AG20443 (cell line): Measurements from ENCODE around the gene ARAP1.

Experiments
- DNase-seq: peaks from one replicate; pipeline ENCODE4 v3.0.0; 2012; ENCODE audit warnings: low spot score, mixed read lengths

Gene ARAP1

DNA sequence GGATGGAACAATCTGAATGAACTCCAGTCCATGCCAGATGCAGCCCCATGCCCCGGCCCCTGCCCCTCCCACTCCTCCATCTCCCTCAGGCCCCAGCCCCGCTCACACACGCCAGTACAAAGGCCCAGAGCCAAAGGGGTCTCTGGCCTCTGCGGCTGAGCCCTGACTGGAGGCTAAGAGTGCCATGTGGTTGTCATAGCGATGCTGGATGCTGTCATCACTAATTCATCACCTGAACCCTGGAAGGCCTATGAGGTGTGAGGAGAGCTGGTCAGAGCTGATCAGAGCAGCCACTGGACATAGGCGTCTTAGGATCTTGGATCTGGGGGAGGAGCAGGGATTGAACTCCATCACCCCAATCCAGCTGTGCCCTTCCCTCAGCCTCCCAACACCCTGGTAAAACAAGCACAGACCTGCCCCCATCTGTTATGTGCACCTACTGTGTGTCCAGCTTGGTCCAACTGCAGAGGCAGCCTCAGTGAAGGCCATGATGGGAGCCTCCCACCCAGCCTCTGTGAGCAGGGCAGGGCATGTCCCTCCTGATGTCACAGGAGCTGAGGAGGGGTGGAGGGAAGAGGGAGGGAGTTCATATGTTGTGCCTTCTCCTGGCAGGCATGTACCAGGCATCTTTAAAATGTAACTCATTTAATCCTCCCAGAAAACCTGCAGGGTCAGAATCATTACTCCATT lies 94.7 kb downstream of the ARAP1 start:
- no peak for DNase-seq

DNA sequence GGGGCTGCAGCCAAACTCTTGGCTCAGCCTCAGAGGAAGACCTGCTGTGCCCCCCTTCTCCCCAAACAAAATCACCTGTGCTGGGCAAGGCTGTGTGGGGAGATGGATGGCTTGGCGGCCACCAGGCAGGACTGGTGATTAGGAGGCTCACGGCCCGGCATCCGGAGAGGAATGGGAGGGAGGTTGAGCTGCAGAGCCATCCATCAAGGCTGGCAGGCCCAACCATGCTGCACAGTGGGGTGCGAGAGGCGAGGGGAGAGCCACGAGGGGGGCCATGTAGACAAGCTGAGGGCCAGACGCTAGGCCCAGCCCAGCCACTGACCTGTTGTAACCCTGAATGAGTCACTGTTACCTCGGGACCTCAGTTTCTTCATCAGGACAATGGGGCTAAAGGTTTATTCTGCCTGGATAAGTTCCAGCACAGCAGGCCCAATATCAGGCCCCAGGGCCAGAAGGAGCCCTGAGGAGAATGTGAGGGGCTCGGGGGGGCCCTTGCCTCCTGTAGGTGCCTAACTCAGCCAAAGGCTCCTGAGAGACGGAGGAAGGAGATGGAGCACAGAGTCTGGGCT lies 96.2 kb downstream of the ARAP1 start:
- no peak for DNase-seq

- no peak for DNase-seq
Measured at GRCh38 chr11:72655014-72655413, 97.2 kb downstream of the ARAP1 start.

- no peak for DNase-seq
Measured at GRCh38 chr11:72653649-72654048, 98.6 kb downstream of the ARAP1 start.

DNA sequence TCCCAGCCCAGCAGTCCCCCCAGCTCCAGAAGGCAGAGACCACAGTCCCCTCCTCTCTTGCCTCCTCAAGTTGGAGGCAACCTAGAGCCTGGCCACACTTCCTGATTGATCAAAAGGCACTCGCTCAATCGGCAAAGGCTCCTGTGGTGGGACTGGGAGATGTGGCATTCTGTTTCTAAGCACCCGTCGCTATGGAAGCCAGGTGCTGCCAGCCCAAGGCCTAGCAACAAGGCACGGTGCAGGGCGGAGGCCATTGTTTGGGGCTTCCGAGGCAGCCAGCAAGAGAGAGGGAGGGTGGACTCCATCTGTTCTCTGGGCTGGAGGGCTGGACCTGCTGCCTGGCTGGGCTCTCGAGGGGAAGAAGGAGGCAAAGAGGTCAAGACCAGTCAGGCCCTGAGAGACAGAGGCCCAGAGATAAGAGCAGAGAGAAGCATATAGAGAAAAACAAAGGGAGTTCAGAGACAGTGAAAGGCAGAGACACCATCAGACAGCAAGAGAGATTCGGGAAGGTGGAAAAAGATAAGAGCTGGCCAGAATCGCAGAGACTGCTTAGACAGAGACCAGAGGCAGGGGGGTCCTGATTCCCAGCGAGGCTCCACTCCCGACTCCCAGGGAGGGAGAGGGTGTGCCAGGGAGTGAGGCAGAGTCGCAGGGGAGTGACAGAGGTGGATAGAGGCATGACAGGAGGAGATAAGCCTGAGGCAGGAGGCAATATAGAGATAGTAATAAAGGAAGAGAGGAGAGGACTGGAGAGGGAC lies 99.2 kb downstream of the ARAP1 start:
- no peak for DNase-seq

GRCh38 chr11:72652133-72652532 lies 100.1 kb downstream of the ARAP1 start:
- DNase-seq = no peak

- no peak for DNase-seq
Measured at GRCh38 chr11:72649215-72649976, 102.8 kb downstream of the ARAP1 start.

DNA sequence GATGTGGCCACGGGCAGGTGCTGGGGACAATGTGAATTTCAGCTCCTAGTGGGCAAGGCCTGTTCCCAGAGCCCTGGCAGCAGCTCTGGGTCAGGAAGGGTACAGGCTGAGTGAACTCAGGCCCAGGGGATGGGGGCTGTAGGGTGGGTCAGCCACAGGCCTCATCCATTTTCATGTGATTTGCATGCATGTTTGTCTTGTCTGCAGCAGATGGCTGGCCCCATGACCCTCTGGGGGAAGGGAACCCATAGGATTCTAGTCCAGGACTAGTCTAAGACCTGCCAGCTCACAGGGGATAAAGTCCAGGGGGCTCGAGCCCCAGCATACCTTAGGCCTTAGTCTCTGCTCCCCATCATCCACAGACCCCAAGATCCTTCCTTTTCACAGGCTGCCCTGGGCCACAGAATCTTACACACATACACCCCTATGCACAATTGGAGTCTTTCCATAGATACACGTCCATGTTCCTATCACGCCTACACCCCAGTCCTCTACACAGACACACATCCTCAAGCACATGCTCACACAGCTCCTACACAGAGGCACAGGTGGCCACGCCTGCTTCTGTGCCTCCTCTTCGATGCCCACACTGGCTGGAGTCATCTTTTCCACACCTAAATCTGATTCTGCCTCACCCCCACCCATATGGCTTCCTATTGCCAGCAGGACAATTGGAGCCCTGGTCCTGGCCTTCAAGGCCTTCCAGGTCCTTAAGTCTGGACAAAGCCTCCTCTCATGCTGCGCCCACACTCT lies 103.6 kb downstream of the ARAP1 start:
- DNase-seq = no peak

DNA sequence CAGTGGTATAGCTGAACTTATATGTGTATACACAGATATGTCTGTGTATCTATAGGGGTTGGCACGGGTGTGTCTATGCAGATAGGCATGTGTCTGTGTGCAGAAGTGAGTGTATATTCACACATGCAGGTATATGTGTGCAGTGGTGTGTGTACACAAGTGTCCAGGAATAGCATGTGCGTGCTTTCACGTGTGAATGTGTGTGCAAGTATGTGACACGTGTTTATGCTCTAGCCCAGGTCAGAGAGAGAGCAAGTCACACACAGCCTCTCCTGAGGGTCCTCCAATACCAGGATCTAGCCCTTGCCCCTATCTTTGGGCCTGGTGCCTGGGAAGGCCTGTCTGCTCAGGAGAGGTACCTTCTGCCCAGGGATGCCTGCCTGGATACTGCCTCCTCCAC lies 104.3 kb downstream of the ARAP1 start:
- DNase-seq = no peak

- DNase-seq = no peak
Measured at GRCh38 chr11:72646472-72646871, 105.7 kb downstream of the ARAP1 start.

DNA sequence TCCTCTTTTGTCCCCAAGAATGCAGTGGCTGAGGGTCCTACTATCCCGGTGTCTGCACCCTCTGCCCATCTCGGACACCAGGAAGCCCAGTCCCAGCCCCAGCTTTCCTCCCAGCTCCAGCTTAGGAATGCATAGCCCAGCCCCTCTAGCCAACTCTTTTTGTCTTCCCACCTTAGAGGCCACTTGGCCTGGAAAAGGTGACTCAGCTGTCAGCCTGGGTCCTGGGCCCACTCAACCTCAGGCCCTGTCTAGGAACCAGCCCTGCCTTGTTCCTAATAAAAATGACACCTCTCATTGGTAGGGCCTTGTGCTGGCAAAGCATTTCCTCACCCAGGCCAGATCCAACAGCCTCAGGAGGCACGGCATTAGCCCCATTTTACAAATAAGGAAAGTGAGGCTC lies 106.2 kb downstream of the ARAP1 start:
- DNase-seq = no peak

GRCh38 chr11:72643547-72643946 lies 108.7 kb downstream of the ARAP1 start:
- DNase-seq = peak; percentile 28

DNA sequence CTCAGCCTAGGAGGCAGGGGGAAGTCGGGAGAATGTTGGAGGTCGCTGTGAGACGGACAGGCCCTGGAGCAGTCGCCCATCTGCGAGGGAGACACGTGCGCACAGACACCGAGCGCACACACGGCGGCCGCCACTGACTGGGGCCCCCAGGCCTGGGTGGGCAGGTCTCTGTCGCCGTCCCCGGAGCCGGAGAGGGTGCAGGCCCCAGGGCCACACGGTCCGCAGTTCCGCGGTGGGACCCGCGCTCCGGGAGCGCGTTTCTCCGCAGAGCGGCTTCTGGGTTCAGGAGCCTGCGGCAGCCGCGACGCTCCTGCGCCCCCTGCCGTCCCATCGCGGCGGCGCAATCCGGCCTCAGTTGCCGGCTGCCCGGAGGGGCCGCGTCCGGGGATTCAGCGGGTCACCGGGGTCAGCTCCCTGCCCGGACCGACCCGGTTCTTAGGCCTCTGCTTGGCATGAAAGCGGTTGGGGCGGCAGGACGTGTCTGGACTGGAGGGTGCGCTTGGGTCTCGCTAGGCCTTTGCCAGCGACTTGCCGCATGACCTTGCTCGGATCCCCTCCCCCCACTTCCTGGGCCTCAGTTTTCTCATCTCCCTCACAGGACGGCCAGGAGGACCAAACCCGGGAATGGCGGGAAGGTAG lies 109.2 kb downstream of the ARAP1 start:
- DNase-seq = peak; percentile 92

DNA sequence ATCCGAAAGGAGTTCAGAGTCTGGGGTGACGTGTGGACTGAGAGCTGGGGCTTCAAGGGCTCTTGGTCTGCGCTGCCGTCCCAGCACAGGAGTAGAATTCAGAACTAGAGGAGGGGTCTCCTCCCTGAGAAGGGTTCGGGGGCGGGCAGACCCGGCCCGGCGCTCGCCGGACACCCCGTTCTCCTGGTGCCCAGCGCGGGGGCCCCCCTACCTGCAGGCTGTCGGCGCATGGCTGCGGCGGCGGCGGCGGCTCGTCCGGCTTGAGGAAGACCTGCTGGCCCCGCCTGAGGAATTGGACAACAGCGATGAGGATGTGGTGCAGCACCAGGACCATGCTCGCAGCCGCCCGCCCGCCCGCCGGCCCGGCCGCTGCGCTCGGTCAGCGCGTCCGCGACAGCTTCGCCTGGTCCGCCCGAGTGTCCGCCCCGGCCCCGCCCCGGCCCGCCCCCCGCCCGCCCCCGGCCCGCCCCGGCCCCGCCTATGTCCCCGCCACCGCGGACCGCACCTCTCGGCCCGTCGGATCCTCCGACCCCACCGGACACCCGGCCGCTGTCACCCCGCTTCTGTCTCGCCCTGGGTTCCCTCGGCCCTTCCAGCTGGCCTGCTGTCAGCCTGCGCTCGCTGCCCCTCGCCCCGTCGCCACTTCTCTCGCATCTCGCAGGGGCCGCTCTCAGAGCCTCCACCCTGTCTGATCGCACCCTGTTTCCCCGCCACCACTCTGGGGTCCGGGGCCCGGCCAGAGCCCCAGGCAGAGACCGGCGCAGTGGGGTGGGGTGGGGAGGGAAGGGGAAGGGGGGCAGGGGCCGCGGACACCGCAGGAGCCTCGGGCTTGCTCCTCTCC lies 109.9 kb downstream of the ARAP1 start:
- DNase-seq = peak; percentile 80

GRCh38 chr11:72641522-72642042 lies 110.6 kb downstream of the ARAP1 start:
- no peak for DNase-seq

- no peak for DNase-seq
Measured at GRCh38 chr11:72639502-72640375, 112.5 kb downstream of the ARAP1 start.

- no peak for DNase-seq
Measured at GRCh38 chr11:72637926-72638325, 114.3 kb downstream of the ARAP1 start.

- no peak for DNase-seq
Measured at GRCh38 chr11:72637198-72637597, 115.0 kb downstream of the ARAP1 start.

DNA sequence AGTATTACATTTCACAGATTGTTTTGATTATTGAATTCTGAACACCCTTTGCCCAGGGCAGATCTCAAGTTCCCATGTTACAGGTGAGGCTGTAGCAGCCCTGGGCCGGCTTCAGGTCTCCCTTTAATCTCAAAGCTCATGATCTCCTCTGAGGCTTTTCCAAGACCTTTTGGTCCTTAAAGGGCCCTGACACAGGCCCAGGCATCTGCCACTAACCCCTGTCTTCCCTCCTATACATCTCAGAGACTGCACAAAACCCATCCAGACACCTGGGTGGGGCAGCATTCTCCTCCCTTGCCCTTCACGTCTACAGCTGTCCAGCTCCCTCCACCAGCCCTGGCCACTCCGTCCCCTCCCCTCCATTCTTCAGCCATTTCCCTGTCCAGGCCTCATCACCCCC lies 115.8 kb downstream of the ARAP1 start:
- DNase-seq = no peak
